KOPT-K1 (cell line): ENCODE data around the gene NBAS.

Experiments used
- H3K27ac ChIP-seq: fragments of 200-600 bp; sonication (generic); 2 replicates; pipeline ENCODE4 v1.5.1; 2016; ENCODE audit warnings: antibody characterized with exemption, mild to moderate bottlenecking, low read depth, low read length; ENCODE audit not compliant: poor library complexity, severe bottlenecking
- H3K36me3 ChIP-seq: fragments of 200-600 bp; sonication (generic); 2 replicates; pipeline ENCODE4 v1.5.1; 2017; ENCODE audit warnings: antibody characterized with exemption, mild to moderate bottlenecking, low read length, moderate library complexity; ENCODE audit not compliant: insufficient read depth
- H3K9me3 ChIP-seq: fragments of 200-600 bp; sonication (generic); 2 replicates; pipeline ENCODE4 v1.5.1; 2017; ENCODE audit warnings: antibody characterized with exemption, low read length, mild to moderate bottlenecking; ENCODE audit not compliant: insufficient read depth, poor library complexity, severe bottlenecking

The NBAS gene

GRCh38 chr2:15571729-15572128 lies 10.6 kb upstream of the NBAS start:
- Histone ChIP-seq H3K36me3 (no peaks in the 10 kb centered on the region), H3K27ac (no peak overlapping the region), H3K9me3 (no peaks in the 10 kb centered on the region)

GRCh38 chr2:15570104-15570503 lies 9.0 kb upstream of the NBAS start:
- Histone ChIP-seq H3K9me3 (no peaks in the 10 kb centered on the region), H3K27ac (no peak overlapping the region), H3K36me3 (no peaks in the 10 kb centered on the region)

GRCh38 chr2:15568874-15569273 lies 7.7 kb upstream of the NBAS start:
- no peaks in the 10 kb centered on the region for H3K9me3 ChIP-seq
- no peaks in the 10 kb centered on the region for H3K36me3 ChIP-seq
- no peak overlapping the region for H3K27ac ChIP-seq

- H3K27ac ChIP-seq: no peak overlapping the region
- H3K36me3 ChIP-seq: no peaks in the 10 kb centered on the region
- no peaks in the 10 kb centered on the region for H3K9me3 ChIP-seq
Measured at GRCh38 chr2:15566912-15567311, 5.8 kb upstream of the NBAS start.

DNA sequence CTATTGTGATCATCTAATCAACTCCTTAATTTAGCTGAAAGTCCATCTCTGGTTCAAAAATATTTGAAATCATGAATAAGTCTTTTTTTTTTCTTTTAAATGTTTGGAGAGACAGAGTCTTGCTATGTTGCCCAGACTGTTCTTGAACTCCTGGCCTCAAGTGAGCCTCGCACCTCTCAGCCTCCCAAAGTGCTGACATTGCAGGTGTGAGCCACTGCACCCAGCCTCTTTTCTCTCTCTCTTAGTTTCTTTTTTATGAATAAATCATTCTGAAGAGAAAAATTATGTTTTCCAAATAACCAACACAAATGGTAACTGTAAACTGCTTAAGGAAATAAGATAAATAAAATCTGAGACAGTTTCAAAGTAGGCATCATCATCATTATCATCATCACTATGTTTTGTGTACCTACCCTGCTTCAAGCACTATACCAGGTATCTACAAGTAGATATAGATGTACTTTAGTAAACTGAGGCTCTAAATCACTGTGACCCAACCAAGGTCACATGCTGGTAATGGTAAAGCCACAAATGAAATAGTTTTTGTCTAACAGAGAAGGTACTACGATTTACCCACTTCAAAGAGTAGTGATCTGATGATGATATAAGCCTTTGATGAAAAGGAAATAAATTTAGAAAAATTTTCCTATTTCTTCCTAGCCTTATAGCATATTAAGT lies 5.0 kb upstream of the NBAS start:
- Histone ChIP-seq H3K9me3 (no peaks in the 10 kb centered on the region), H3K27ac (no peak overlapping the region), H3K36me3 (no peaks in the 10 kb centered on the region)

- H3K36me3 ChIP-seq: no peaks in the 10 kb centered on the region
- H3K27ac ChIP-seq: no peak overlapping the region
- no peaks in the 10 kb centered on the region for H3K9me3 ChIP-seq
Measured at GRCh38 chr2:15565392-15565791, 4.3 kb upstream of the NBAS start.

GRCh38 chr2:15563227-15564100 lies 2.3 kb upstream of the NBAS start:
- Histone ChIP-seq H3K9me3 (no peaks in the 10 kb centered on the region), H3K36me3 (no peaks in the 10 kb centered on the region), H3K27ac (no peak overlapping the region)

GRCh38 chr2:15562354-15563031 lies 1.4 kb upstream of the NBAS start:
- Histone ChIP-seq H3K36me3 (no peaks in the 10 kb centered on the region), H3K9me3 (no peaks in the 10 kb centered on the region), H3K27ac (no peak overlapping the region)

GRCh38 chr2:15561574-15562344 lies 625 bp upstream of the NBAS start:
- no peaks in the 10 kb centered on the region for H3K36me3 ChIP-seq
- H3K27ac ChIP-seq: peak overlapping the region; percentile 62
- no peaks in the 10 kb centered on the region for H3K9me3 ChIP-seq

DNA sequence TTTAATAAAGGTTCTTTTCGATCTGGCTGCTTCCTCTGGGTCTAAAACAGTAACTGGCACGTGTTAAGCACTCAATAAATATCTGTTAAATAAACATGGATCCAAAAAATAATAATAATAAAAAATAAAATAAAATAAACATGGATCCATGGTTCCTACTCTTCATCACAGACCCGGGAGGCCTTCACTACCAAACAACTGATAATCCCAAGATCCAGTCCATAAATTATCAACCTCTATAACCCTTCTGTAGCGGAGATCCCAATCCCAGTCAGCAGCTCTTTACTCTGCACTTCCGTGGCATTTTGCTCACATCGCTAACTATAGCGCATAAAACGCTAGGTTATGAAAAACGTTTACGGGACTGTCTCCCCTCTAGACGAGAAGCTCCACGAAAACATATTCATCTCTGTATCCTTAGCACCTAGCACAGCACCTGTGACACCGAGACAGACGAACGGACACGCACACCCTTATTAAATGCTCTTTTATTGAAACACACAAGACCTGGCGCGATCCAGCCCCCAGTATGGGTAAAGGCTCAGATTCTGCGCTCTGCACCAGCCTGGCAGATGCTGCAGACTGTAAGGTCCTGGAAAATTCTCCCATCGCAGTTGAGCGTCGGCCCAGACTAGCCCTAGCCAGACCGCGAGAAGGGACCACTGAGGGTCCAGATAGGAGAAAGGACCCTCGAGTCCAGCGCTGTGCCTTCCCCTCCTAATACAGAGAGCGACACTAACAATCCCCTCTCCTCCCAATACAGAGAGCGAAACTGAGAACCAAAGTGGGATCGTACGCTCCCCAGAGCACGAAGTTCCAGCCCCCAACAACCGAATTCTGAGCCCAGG lies 770 bp downstream of the NBAS start:
- H3K27ac ChIP-seq: peak overlapping the region; percentile 62
- H3K9me3 ChIP-seq: no peaks in the 10 kb centered on the region

GRCh38 chr2:15559379-15560139 lies 1.6 kb downstream of the NBAS start:
- Histone ChIP-seq H3K9me3 (no peaks in the 10 kb centered on the region), H3K27ac (no peak overlapping the region), H3K36me3 (peaks cover 2% of the 10 kb centered on the region; the same call in 1 of the 2 replicates)

More for the DNA sequence above, 770 bp downstream of the NBAS start:
- H3K36me3 ChIP-seq: no peaks in the 10 kb centered on the region

- Histone ChIP-seq H3K36me3 (peaks cover 7% of the 10 kb centered on the region), H3K27ac (no peak overlapping the region)
Measured at GRCh38 chr2:15557887-15558311, 3.2 kb downstream of the NBAS start.

DNA sequence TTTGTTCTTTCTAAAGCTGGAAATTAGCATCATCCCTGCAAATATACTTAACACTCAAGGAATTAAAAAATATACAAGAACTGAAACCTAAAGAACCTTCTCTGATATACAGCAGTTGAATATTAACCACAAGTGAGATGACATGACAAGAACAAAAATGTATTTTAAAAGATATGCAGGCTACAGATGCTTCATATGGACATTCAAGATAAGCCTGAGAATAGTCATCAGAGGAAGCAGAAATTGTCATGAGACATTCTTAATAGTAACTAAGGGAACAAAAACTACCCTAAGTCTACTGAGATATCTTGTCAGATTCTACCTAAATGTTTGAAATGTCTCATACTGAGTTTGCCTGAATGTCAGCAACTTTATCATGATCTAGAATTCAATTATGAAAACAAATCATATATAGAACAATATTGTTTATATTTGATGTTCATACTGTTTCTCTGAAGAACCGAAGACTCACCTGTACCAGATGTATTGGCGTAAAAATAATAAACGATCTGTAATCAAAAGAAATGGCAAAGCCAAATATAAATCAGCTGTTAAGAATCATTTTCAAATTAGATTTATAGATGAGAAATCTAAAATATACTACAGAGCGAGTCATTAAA lies 4.7 kb downstream of the NBAS start:
- H3K9me3 ChIP-seq: no peaks in the 10 kb centered on the region

More at GRCh38 chr2:15557887-15558311, 3.2 kb downstream of the NBAS start:
- no peaks in the 10 kb centered on the region for H3K9me3 ChIP-seq

More for the DNA sequence above, 4.7 kb downstream of the NBAS start:
- H3K27ac ChIP-seq: no peak overlapping the region
- peaks cover 16% of the 10 kb centered on the region for H3K36me3 ChIP-seq
